K562 (cell line): Measurements from ENCODE around the gene CLPSL2.

Source experiments
- ARNT ChIP-seq, 2 experiments: fragments of 450-650 bp; IDR thresholded peaks; 2 replicates each; pipeline ENCODE4 v1.6.1; 2016; ENCODE audit warnings: mild to moderate bottlenecking in 1 of 2
- CREB5 ChIP-seq: fragments of 250-450 bp; sonication (Bioruptor Pico); IDR thresholded peaks from 2 replicates; pipeline ENCODE4 v1.5.0; 2020; ENCODE audit warnings: mild to moderate bottlenecking
- CTCF ChIP-seq, 3 experiments: IDR thresholded peaks in 2 of 3; conservative IDR thresholded peaks in 1 of 3; 2 replicates each; pipeline ENCODE4 v1.5.1; 2011 to 2012; ENCODE audit warnings: low read length in 3 of 3, mild to moderate bottlenecking in 3 of 3, control low read depth in 2 of 3, improper control_type of control experiment in 1 of 3, inconsistent platforms in 1 of 3, low read depth in 1 of 3, mixed read lengths in 1 of 3, moderate library complexity in 1 of 3; ENCODE audit not compliant: insufficient read depth in 2 of 3
- ELF2 ChIP-seq: fragments of 250-450 bp; sonication (Bioruptor Pico); IDR thresholded peaks from 2 replicates; pipeline ENCODE4 v1.5.0; 2021; ENCODE audit warnings: mild to moderate bottlenecking
- POLR2A ChIP-seq: fragments of 450-650 bp; conservative IDR thresholded peaks from 2 replicates; pipeline ENCODE4 v1.6.1; 2016
- REST ChIP-seq, 2 experiments: fragments of 450-650 bp; formaldehyde crosslinking in 1 of 2; IDR thresholded peaks; 2 replicates each; pipeline versions ENCODE4 v1.4.0 to v1.6.1; 2014 to 2020; ENCODE audit warnings: mild to moderate bottlenecking in 2 of 2, borderline replicate concordance in 1 of 2, low read depth in 1 of 2
- SIN3A ChIP-seq, 2 experiments: fragments of 150-350 bp in 1 of 2; IDR thresholded peaks; 2 replicates each; pipeline ENCODE4 v1.6.1; 2011 to 2016; ENCODE audit warnings: borderline replicate concordance in 2 of 2, low read depth in 2 of 2, low read length in 2 of 2, mild to moderate bottlenecking in 2 of 2, moderate library complexity in 2 of 2; ENCODE audit not compliant: control insufficient read depth in 1 of 2
- SMARCB1 ChIP-seq: IDR thresholded peaks from 2 replicates; pipeline ENCODE4 v1.6.1; 2011; ENCODE audit warnings: improper control_type of control experiment, low read depth; ENCODE audit not compliant: insufficient read length
- U2AF2 ChIP-seq: fragments of 200-400 bp; formaldehyde crosslinking; optimal IDR thresholded peaks from 2 replicates; pipeline ENCODE3; 2017; ENCODE audit warnings: low read depth, mild to moderate bottlenecking, low read length
- ZNF140 ChIP-seq: fragments of 250-450 bp; sonication (Bioruptor Pico); IDR thresholded peaks from 2 replicates; pipeline ENCODE4 v1.8.0; 2021; ENCODE audit warnings: moderate library complexity, mild to moderate bottlenecking, inconsistent platforms

GRCh38 chr6:35823601-35824000 lies 47.2 kb downstream of the CLPSL2 start:
- TF ChIP-seq U2AF2 (no peak), ARNT (IDR thresholded peaks at IDR 0.05) (no peak), CTCF (IDR thresholded peaks at IDR 0.05 in 2 of 3, conservative IDR thresholded peaks at IDR 0.05 in 1 of 3; ENCODE audit: insufficient read depth in 2 of 3, low read depth in 1 of 3, low read length in 3 of 3) (no peak), REST (IDR thresholded peaks at IDR 0.05; ENCODE audit: borderline replicate concordance) (no peak), REST (CRISPR knock-in tag; IDR thresholded peaks at IDR 0.05; ENCODE audit: low read depth) (no peak), ELF2 (CRISPR knock-in tag) (no peak), POLR2A (no peak), ZNF140 (CRISPR knock-in tag) (no peak), SIN3A (IDR thresholded peaks at IDR 0.05; ENCODE audit: borderline replicate concordance in 2 of 2, control insufficient read depth in 1 of 2, low read depth in 2 of 2, low read length in 2 of 2) (no peak), CREB5 (CRISPR knock-in tag) (no peak), SMARCB1 (no peak)
